SJCRH30 (cell line): ENCODE data around the gene FNDC1. TPM values are rescaled to one million over a fixed set of nuclear protein-coding genes. Genes with fewer than 3 reads are reported as not detected.

Experiments used
- DNase-seq, 2 experiments: peaks; one replicate each; pipeline ENCODE4 v3.0.0-alpha.2; 2015 to 2020
- H3K27ac ChIP-seq: fragments of 250-450 bp; sonication (Bioruptor Pico); 2 replicates; pipeline ENCODE4 v1.5.1; 2020; ENCODE audit warnings: mild to moderate bottlenecking, moderate library complexity
- H3K27me3 ChIP-seq: fragments of 250-450 bp; sonication (Bioruptor Pico); 2 replicates; pipeline ENCODE4 v1.5.1; 2020; ENCODE audit warnings: mild to moderate bottlenecking, moderate library complexity
- H3K36me3 ChIP-seq: fragments of 250-450 bp; sonication (Bioruptor Pico); 2 replicates; pipeline ENCODE4 v1.5.1; 2020; ENCODE audit warnings: mild to moderate bottlenecking, moderate library complexity
- H3K4me1 ChIP-seq: fragments of 250-450 bp; sonication (Bioruptor Pico); 2 replicates; pipeline ENCODE4 v1.5.1; 2020; ENCODE audit warnings: mild to moderate bottlenecking, moderate library complexity
- H3K4me3 ChIP-seq: fragments of 250-450 bp; sonication (Bioruptor Pico); 2 replicates; pipeline ENCODE4 v1.5.1; 2020; ENCODE audit warnings: mild to moderate bottlenecking, moderate library complexity
- H3K9me3 ChIP-seq: fragments of 250-450 bp; sonication (Bioruptor Pico); replicated peaks from 2 replicates; pipeline ENCODE4 v1.5.1; 2020; ENCODE audit warnings: mild to moderate bottlenecking, moderate library complexity
- total RNA-seq: library from RNA; depleted of rRNA; stranded (reverse); fragments of >200 nt; shearing (Covaris generic); gene quantifications from 2 replicates; pipeline ENCODE4 v1.2.3, GENCODE V29; 2014; rRNA removed

Gene FNDC1
- total RNA-seq, 1 experiment from 2014 or later: not detected

- H3K27ac ChIP-seq: no peak overlapping the region
- DNase-seq: no peak
- no peaks in the 10 kb centered on the region for H3K9me3 ChIP-seq
- H3K4me3 ChIP-seq: no peak overlapping the region
- no peaks in the 10 kb centered on the region; the same call in 1 of the 2 replicates for H3K27me3 ChIP-seq
- no peaks in the 10 kb centered on the region for H3K4me1 ChIP-seq
- H3K36me3 ChIP-seq: no peaks in the 10 kb centered on the region
Observed at GRCh38 chr6:159305159-159305558, 136.0 kb downstream of the FNDC1 start.

GRCh38 chr6:159305804-159306537, 136.8 kb downstream of the FNDC1 start:
- no peak for DNase-seq
- no peaks in the 10 kb centered on the region; the same call in 1 of the 2 replicates for H3K27me3 ChIP-seq
- no peak overlapping the region for H3K4me3 ChIP-seq
- no peak overlapping the region for H3K27ac ChIP-seq
- H3K9me3 ChIP-seq: no peaks in the 10 kb centered on the region
- no peaks in the 10 kb centered on the region for H3K4me1 ChIP-seq
- H3K36me3 ChIP-seq: no peaks in the 10 kb centered on the region

GRCh38 chr6:159307246-159307790, 138.1 kb downstream of the FNDC1 start:
- H3K27me3 ChIP-seq: no peaks in the 10 kb centered on the region
- H3K4me1 ChIP-seq: no peaks in the 10 kb centered on the region
- no peak for DNase-seq
- no peaks in the 10 kb centered on the region for H3K36me3 ChIP-seq
- no peak overlapping the region for H3K4me3 ChIP-seq
- no peak overlapping the region for H3K27ac ChIP-seq
- no peaks in the 10 kb centered on the region for H3K9me3 ChIP-seq

- no peaks in the 10 kb centered on the region for H3K27me3 ChIP-seq
- H3K27ac ChIP-seq: no peak overlapping the region
- no peaks in the 10 kb centered on the region for H3K36me3 ChIP-seq
- DNase-seq: no peak
- no peaks in the 10 kb centered on the region for H3K9me3 ChIP-seq
- H3K4me1 ChIP-seq: no peaks in the 10 kb centered on the region
- no peak overlapping the region for H3K4me3 ChIP-seq
Observed at GRCh38 chr6:159308198-159308597, 139.0 kb downstream of the FNDC1 start.

GRCh38 chr6:159309723-159310122, 140.5 kb downstream of the FNDC1 start:
- no peak overlapping the region for H3K27ac ChIP-seq
- H3K4me3 ChIP-seq: no peak overlapping the region
- no peak for DNase-seq
- no peaks in the 10 kb centered on the region for H3K9me3 ChIP-seq
- H3K4me1 ChIP-seq: no peaks in the 10 kb centered on the region
- H3K27me3 ChIP-seq: no peaks in the 10 kb centered on the region
- no peaks in the 10 kb centered on the region for H3K36me3 ChIP-seq

- no peaks in the 10 kb centered on the region for H3K4me1 ChIP-seq
- H3K27me3 ChIP-seq: no peaks in the 10 kb centered on the region; the same call in 1 of the 2 replicates
- no peak overlapping the region for H3K27ac ChIP-seq
- H3K36me3 ChIP-seq: no peaks in the 10 kb centered on the region
- no peak for DNase-seq
- H3K9me3 ChIP-seq: no peaks in the 10 kb centered on the region
- no peak overlapping the region for H3K4me3 ChIP-seq
Observed at GRCh38 chr6:159311618-159312017, 142.4 kb downstream of the FNDC1 start.

GRCh38 chr6:159312206-159312605, 143.0 kb downstream of the FNDC1 start:
- Histone ChIP-seq H3K27me3 (no peaks in the 10 kb centered on the region; the same call in 1 of the 2 replicates), H3K4me3 (no peak overlapping the region), H3K36me3 (no peaks in the 10 kb centered on the region), H3K27ac (no peak overlapping the region), H3K4me1 (no peaks in the 10 kb centered on the region), H3K9me3 (no peaks in the 10 kb centered on the region)
- DNase-seq: no peak

GRCh38 chr6:159313018-159313417, 143.8 kb downstream of the FNDC1 start:
- no peak for DNase-seq
- Histone ChIP-seq H3K9me3 (no peaks in the 10 kb centered on the region), H3K27ac (no peak overlapping the region), H3K4me3 (no peak overlapping the region), H3K36me3 (no peaks in the 10 kb centered on the region), H3K27me3 (no peaks in the 10 kb centered on the region; the same call in 1 of the 2 replicates), H3K4me1 (no peaks in the 10 kb centered on the region)

- no peak for DNase-seq
- H3K4me3 ChIP-seq: no peak overlapping the region
- H3K36me3 ChIP-seq: no peaks in the 10 kb centered on the region
- no peaks in the 10 kb centered on the region for H3K4me1 ChIP-seq
- no peaks in the 10 kb centered on the region; the same call in 1 of the 2 replicates for H3K27me3 ChIP-seq
- H3K27ac ChIP-seq: no peak overlapping the region
- H3K9me3 ChIP-seq: no peaks in the 10 kb centered on the region
Observed at GRCh38 chr6:159315562-159315961, 146.4 kb downstream of the FNDC1 start.

- Histone ChIP-seq H3K4me3 (no peak overlapping the region), H3K27me3 (peaks cover 5% of the 10 kb centered on the region), H3K36me3 (no peaks in the 10 kb centered on the region), H3K9me3 (no peaks in the 10 kb centered on the region), H3K27ac (no peak overlapping the region), H3K4me1 (no peaks in the 10 kb centered on the region)
- no peak for DNase-seq
Observed at GRCh38 chr6:159317430-159317829, 148.2 kb downstream of the FNDC1 start.

GRCh38 chr6:159321267-159321666, 152.1 kb downstream of the FNDC1 start:
- H3K36me3 ChIP-seq: no peaks in the 10 kb centered on the region
- no peak for DNase-seq
- H3K27me3 ChIP-seq: peaks cover 5% of the 10 kb centered on the region
- no peak overlapping the region for H3K27ac ChIP-seq
- H3K4me3 ChIP-seq: no peak overlapping the region
- no peaks in the 10 kb centered on the region for H3K9me3 ChIP-seq
- no peaks in the 10 kb centered on the region for H3K4me1 ChIP-seq

Other genes with a start within 250 kb of the FNDC1 start
- 1.2 and 1.8 TPM in 2 replicates for gene RSPH3, start 169.2 kb upstream of the FNDC1 start, total RNA-seq
- 4.7 and 5.2 TPM in 2 replicates for gene TAGAP, start 124.4 kb upstream of the FNDC1 start, total RNA-seq